Stimulated activated CD4-positive, alpha-beta T cell treated with anti-CD3 and anti-CD28 coated beads, Interleukin-4, amount 100 ng/mL, for 1 hour (primary cell): ENCODE data around the gene ZNF605.
"Not testable (repeated sequence)": the region's sequence is repeated elsewhere in the genome, so short reads cannot be mapped to it uniquely, and the experiment has no call there.

Experiments used
- DNase-seq: peaks from one replicate; pipeline ENCODE4 v3.0.0-alpha.2; 2020

ZNF605 gene

GRCh38 chr12:132956011-132956788 is at the start of gene ZNF605:
Gene ZNF605, minus strand, starts transcription at chr12:132956306. Its CDS starts 10,671 bp downstream, at chr12:132945635.
- DNase-seq: peak; percentile 86

- DNase-seq: no peak
Observed at GRCh38 chr12:132998741-132999140, 42.6 kb upstream of the ZNF605 start.

- DNase-seq: no peak
Observed at GRCh38 chr12:132986885-132987225, 30.7 kb upstream of the ZNF605 start.

- peak; percentile 87 for DNase-seq
Observed at GRCh38 chr12:132986001-132986884, 30.1 kb upstream of the ZNF605 start, which contains the start of gene ZNF26. Gene ZNF26, plus strand, starts transcription at chr12:132986367. Its CDS starts 474 bp downstream, at chr12:132986841.

- DNase-seq: peak; percentile 41
Observed at GRCh38 chr12:132976870-132977269, 20.8 kb upstream of the ZNF605 start.

GRCh38 chr12:132972374-132972773 is 16.3 kb upstream of the ZNF605 start:
- no peak for DNase-seq

GRCh38 chr12:132967736-132968135 is 11.6 kb upstream of the ZNF605 start:
- no peak for DNase-seq

GRCh38 chr12:132966676-132967415 is 10.7 kb upstream of the ZNF605 start:
- DNase-seq: no peak

- no peak for DNase-seq
Observed at GRCh38 chr12:132965796-132966195, 9.7 kb upstream of the ZNF605 start.

GRCh38 chr12:132963947-132964346 is 7.8 kb upstream of the ZNF605 start:
- DNase-seq: not testable (repeated sequence)

GRCh38 chr12:132961790-132962189 is 5.7 kb upstream of the ZNF605 start:
- DNase-seq: not testable (repeated sequence)

GRCh38 chr12:132955094-132956010 is 754 bp downstream of the ZNF605 start:
- no peak for DNase-seq

- DNase-seq: no peak
Observed at GRCh38 chr12:132954471-132955048, 1.5 kb downstream of the ZNF605 start.

- no peak for DNase-seq
Observed at GRCh38 chr12:132953771-132954170, 2.3 kb downstream of the ZNF605 start.

GRCh38 chr12:132953163-132953425 is 3.0 kb downstream of the ZNF605 start:
- DNase-seq: no peak

- no peak for DNase-seq
Observed at GRCh38 chr12:132952371-132953162, 3.5 kb downstream of the ZNF605 start.

- no peak for DNase-seq
Observed at GRCh38 chr12:132951649-132952048, 4.5 kb downstream of the ZNF605 start.

- no peak for DNase-seq
Observed at GRCh38 chr12:132950844-132951535, 5.1 kb downstream of the ZNF605 start.

- DNase-seq: no peak
Observed at GRCh38 chr12:132949936-132950837, 5.9 kb downstream of the ZNF605 start.
